Stimulated activated CD8-positive, alpha-beta memory T cell treated with anti-CD3 and anti-CD28 coated beads, Interleukin-7, amount 100 ng/mL, for 48 hours (primary cell): ENCODE results near the gene PNLIPRP1.

Source experiments
- DNase-seq, 2 donors: peaks; one replicate each; pipeline ENCODE4 v3.0.0-alpha.2; 2020; ENCODE audit warnings: low read depth in 1 of 2; ENCODE audit errors: extremely low read depth in 1 of 2

PNLIPRP1 gene

DNA sequence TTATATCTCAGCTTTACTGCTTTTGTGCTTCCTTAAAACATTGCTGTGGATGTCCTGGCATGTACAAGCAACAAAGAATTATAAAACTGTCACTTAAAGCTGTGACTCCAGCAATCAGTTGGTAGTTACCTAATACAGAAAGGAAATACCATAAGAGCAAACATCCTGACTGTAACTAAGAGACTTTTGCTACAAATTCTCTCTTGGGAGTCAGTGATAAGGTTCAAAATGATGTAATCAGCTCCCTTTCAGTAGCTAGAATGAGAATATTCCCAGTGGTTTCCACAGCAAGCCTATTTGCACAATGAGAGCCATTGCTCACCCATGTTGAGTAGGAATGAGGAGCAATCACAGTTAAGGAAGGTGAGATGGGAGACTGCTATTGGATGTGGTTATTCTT, 7.6 kb downstream of the PNLIPRP1 start:
- no peak for DNase-seq

DNA sequence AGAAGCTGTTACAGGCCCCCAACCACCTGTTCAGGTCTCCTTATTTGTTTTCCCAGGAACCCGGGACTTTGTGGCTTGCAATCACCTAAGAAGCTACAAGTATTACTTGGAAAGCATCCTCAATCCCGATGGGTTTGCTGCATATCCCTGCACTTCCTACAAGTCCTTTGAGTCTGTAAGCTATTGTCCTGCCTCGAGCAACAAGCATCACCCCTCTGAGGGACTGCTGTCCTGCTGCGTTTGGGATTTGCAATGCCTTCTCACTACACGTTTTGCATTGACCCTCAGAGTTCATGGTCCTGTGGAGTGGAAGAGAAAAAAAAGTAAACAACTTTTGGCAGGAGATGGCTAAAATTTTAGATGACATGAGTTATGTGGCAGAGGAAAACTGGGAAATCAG, 9.2 kb downstream of the PNLIPRP1 start:
- no peak for DNase-seq

DNA sequence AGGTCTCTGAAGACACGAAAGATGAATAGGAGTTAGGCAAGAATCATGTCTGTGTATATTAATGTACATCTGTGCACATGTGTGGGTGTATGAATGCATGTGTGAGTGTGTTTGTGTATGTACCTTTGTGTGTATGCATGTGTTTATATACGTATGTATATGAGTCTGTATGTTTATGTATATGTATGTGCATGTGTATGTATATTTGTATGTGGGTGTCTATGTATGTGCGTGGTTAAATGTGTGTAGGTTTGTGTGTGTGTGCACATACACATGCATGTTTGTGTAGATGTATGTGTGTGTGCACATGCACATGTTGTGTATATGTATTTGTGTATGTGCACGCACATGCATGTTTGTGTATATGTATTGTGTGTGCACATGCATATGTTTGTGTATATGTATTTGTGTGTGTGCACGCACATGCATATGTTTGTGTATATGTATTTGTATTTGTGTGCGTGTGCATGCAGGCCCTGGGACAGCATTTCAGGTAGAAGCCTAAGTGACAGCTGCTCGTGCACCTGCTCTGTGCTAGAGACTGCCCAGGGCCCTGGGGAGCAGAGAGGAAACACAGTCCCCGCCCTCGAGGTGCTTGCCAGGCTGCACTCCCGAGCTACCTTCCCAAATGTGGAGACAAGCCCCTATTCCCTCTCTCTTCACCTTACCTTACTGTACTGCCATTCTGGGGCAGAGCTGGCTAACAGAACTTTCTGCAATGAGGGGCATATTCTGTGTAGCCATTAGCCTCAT, 12.1 kb downstream of the PNLIPRP1 start:
- no peak for DNase-seq

DNA sequence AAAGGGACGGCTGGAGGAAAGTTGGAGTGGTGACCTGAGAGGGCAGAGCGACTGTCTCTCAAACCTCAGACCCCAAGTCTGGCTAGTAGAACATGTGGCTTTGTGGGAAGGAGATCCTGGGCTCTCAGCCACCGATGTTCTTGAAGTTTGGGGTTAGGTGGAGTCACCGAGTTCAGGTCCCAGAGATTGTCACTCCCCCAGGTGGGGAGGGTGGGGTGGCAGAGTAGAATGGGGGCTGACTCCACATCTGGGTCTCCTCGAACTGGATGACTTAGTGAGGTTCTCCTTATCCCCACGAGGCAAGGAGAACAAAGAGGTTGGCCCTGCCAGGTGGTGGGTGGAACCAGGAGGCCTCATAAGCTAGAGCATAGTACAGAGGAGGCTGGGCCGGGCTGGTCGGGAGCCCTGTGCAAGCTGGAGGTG, 15.3 kb downstream of the PNLIPRP1 start:
- no peak for DNase-seq

DNA sequence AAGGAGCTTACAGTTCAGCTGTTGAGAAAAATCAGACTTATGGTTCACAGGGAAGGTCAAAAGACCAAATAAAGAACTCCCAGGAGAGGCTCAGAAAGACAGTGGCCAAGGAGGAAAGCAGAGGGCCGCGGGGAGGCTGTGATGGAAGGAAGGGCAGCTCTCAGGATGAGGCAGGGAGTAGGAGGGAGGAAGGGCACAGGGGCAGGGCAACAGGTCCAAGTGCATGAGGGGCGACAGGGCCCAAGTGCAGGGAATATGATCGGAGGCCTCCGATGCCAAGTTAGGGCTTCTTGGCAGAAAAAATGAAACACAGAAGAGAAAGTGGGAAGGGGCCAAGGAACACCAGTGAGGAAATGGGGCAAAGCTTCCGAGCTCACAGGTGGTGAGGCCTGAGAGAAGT, 16.6 kb downstream of the PNLIPRP1 start:
- no peak for DNase-seq

DNA sequence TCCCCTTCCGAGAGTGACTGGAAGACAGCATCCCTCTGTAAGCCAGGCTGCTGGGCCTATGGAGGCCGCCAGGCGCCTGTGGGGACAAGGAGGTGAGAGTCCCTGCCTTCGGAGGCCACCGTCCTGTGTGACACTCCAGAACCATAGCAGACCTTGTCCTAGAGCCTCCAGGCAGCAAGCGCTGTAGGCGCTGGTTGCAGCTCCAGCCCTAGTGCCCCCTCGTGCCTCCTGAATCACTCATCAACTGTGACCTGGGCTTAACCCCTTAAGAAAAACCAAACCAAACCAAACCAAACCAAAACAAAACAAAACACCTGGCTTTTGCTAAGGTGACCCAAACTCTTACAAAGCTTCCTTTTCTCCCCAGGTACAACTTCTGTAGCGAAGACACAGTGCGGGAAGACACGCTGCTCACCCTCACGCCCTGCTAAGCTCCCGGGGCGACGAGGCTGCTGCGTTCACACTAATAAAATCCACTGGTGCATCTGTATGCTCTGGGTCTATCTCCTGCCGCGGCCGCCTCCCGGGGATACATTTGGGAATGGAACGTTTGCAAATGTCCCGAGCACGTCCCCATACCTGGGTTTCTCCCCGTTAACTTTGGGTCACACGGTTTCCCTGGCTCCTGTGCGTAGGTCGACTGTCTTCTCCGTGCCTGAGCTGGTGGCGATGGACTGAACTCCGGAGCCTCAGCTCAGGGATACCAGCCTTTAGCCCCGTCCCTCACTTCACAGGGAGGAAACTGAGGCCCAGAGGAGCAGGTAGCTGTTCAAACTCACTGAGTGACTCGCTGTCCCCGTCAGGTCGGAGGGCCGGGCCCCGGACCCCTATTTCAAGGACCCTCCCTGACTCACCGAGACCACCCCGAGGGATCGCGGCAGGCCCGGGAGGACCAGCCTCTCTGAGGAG, 18.2 kb downstream of the PNLIPRP1 start:
- no peak for DNase-seq

DNA sequence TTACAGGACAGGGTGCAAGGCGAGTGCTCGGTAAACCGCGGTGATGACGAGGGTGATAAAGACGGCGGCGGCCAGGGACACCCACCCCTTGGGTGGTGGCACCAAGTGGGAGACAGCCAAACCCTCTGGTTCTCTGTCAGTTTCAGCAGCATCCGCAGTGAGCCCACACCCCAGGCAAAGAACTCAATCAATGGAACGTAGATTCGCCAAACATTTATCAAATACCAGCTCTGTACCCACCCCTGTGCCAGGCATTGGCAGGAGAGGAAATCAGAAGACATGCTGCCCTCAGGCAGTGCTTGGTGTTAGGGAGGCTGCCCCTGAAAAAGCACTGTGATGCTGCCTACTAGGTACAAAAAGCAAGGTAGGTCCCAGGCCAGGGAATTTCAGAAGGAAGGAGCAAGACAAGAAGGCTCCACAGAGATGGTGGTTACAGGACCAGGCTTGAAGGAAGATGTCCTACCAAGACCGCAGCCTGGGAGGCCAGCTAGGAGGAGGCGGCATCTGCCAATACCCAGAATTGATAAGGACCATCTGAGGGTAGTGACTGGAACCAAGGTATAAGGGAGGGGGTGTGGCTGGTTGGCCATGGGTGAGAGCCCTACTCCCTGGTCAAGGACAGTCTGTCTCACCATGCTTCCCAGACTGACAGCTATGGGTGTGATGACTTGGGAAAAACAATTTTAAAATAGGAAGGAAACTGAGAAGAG, 19.8 kb downstream of the PNLIPRP1 start:
- DNase-seq, result no peak

DNA sequence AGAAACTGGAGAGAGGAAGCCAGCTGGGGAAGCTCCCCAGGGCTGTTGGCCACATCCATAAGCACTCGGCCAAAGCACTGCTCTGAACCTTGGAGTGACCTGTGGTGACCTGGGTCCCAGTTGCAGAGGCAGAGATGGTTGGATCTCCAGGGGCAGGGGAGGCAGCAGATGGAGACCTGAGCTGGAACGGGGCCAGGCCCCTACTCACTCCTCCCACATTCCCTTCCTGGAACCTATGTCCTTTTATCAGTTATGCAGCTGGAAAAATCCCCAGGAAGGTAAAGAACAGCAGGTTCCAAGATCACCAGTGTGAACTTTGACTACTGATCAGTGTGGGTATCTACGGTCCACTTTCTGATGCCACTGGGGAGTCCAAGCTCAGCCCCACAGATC, 20.4 kb downstream of the PNLIPRP1 start:
- no peak for DNase-seq

DNA sequence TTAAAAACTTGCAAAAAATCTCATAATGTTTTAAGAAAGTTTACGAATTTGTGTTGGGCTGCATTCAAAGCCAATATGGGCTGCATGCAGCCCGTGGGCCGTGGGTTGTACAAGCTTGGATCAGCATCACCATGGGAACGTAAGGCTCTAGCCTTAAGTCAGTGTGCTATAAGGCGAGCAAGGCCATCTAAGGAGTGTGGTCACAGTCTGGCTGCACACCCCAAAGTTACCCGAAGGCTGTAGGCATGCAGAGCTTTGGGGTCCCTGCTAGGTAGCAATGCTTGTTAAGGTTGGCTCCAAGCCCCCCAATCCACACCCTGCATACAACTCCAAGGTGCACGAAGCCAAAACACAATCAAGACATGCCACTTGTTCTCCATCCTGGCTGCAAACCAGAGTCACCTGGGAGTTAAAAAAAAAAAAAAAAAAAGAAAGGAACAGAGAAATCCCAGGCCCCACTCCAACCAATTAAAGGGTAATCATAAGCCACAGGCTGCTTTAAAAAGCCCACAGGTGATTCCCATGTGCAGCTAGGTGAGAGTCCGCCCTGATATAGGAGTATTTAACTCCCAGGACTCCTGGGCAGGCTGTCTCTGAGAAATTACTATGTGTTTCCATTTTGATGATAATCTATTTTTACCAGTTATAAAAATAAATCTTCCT, 21.5 kb downstream of the PNLIPRP1 start:
- no peak for DNase-seq

DNA sequence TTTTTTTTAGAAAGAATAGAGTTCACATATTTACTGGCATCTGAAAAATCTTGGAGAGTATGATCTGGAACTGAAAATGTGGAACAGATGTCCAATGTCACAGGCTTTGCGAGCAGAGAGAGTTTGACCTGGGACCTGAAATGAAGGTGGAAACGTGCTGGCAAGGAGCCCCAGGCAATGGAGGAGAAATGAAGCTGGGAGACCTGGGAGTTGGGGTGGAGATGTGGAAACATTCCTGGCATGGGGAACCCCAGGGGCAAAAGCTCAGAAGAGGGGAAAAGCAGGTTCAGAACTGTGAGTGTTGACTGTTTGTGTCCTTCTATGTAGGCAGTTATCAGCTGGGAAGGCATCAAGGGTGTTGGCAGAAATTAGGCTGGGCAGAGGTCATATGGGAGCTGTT, 22.7 kb downstream of the PNLIPRP1 start:
- DNase-seq, result no peak

DNA sequence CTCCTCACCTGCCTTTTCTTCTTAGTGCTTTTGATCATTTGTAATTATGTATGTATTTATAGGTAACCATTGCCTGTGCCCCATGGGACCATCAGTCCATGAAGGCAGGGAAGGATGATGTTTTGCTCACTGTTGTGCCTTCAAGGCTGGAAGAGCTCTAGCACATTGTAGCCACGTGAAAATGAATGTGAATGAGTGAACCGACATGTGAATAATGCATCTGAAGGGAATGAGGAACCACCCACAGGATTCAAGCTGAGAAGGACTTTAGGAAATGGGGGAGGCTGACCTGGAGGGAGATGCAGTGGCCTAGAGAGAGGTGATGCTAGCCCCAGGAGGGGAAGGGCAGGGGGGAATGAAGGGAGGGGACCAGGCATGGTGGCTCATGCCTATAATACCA, 24.0 kb downstream of the PNLIPRP1 start:
- DNase-seq, result no peak

DNA sequence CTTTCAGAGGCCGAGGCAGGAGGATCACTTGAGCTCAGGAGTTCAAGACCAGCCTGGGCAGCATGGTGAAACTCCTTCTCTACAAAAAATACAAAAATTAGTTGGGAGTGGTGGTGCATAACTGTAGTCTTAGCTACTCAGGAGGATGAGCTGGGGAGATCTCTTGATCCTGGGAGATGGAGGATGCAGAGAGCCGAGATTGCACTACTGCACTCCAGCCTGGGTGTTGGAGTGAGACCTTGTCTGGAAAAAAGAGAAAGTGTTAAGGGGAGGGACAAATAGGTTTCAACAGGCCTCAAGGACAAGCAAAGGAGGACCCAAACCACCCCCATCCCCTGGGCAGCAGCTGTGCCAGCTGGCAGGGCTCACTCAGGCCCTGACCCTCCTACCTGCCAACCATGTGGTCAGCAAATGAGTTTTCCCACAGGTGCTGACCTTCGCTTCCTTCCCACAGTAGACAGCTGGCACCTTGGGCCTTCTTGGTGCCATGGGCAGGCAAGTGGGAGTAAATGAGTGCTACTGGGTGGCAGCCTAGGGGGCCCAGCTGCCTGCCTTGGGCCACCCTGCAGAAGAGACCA, 24.5 kb downstream of the PNLIPRP1 start:
- no peak for DNase-seq

DNA sequence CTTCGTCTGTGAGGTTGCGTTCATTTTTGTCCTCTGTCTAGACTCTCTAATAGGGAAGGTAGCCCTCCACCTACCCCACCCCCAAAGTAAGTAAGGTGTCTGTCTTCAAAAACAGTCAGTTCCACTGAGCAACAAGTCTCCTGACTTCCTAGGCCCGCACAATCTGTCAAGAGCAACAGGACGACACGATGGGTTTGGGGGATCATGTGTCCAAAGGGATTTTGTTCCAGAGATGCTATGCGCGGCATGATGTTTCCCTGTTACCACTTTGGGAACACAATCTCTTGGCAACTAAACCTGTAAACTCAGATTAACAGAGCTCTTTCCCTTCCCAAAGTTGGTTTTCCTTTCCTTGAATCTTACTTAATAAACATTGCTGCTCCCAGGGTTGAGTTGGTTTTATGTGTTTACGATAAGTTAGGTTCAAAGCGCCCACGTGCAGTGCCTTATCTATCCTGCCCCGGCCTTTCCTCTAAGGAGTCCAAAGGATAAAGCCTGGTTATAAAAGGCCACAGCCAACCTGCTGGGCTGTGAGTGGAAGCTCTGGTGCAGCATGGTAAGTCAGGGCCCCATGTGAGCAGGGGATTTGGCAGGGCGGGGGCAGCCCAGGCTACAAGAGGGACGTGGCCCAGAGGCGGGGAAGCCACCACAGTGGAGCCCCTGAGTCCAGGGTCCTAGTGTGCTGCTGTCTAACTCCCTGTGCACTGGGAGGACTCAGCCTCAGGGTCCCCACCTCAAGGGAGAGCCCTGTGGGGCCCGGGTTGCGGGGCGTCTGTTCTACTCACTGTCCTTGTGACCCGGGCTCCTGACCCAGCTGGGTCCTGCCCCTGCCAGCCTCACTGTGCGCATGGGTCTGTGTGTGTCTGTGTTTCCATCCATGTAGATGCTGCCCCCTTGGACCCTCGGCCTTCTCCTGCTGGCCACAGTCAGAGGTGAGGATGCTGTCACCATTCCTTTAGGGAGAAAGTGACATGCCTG, 30.0 kb downstream of the PNLIPRP1 start, which contains the start of gene PNLIPRP2:
Gene PNLIPRP2, plus strand, starts transcription at position 531 of the 978 bp plus-strand sequence.
- DNase-seq, result no peak

DNA sequence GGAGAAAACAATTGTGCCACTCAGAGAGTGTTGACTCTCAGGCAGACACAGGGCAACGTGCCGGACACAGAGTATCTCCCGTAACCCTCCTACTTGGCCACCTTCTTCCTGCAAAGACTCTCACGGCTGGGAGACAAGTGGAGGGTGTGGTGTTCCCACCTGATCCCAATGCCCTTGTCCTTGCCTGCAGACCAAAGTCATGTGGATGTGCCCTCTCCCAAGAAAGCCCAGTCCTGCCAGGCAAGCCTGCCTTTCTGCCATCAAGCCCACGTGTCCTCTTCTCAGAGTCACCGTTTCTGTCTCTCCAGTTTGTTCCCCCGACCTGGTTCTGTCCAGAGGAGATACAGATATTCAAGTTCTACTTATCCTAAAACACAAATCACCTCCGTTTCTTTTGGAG, 30.7 kb downstream of the PNLIPRP1 start:
- no peak for DNase-seq

DNA sequence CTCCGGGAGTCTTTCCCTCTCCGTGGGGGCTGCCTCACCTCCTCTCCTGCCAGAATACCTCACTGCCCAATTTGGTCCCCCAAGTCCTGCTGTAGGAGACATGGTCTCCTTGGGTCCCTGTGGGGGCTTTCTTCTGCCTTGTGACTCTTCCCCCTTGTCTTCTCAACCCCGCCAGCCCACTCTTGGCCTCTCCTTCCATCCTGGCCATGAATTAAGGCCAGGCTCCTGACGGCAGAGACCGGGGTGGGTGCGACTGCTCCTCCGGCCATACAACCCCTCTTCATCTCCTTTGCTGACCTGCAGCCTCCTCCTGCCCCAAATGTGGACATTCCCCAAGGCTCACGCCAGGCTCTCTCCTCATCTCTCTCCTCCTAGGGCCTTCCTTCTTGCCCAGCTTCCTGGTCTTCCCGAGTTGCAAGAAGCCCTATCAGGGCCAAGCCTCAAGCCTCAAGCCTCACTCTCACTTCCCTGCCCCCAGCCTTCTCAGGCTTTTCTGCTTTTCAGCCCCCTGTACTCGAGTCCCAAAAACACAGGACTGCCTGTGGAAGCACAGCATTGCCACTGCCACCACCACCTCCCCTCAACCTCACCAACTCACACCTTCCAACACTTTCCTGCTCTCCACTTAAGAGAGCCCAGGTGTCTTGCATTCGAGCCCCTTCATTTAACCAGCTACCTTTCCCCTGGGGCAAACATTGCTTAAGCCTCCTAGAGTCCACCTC, 31.3 kb downstream of the PNLIPRP1 start:
- no peak for DNase-seq

DNA sequence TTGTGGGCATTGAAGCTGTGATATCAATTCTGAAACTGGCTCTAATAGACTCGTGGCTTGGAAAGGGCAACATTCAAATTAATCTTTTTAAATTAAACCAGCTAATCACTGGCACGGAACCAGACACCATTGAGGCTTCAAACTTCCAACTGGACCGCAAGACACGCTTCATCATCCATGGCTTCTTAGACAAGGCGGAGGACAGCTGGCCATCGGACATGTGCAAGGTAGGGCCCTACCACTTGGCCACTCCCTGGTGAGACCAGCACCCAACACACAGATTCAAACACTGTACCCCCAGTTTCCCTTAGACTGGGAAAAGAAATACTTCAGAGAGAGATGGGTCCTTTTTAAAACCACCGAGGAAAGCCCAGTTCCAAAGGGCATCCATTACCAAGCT, 35.1 kb downstream of the PNLIPRP1 start:
- no peak for DNase-seq

DNA sequence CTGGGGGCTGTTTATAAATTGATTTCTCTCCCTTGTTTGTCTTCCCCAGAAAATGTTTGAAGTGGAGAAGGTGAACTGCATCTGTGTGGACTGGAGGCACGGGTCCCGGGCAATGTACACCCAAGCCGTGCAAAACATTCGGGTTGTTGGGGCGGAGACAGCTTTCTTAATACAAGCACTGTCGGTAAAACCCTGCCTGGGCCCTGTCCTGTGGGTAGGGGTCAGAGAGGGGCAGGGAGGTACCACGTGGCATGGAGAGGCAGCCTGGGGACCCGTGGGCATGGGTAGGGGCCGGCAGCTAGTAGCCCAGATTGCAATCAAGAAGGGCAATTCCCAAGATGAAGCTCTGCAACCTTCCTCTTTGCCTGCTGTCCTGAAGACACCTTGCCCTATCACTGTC, 36.1 kb downstream of the PNLIPRP1 start:
- DNase-seq, result no peak

DNA sequence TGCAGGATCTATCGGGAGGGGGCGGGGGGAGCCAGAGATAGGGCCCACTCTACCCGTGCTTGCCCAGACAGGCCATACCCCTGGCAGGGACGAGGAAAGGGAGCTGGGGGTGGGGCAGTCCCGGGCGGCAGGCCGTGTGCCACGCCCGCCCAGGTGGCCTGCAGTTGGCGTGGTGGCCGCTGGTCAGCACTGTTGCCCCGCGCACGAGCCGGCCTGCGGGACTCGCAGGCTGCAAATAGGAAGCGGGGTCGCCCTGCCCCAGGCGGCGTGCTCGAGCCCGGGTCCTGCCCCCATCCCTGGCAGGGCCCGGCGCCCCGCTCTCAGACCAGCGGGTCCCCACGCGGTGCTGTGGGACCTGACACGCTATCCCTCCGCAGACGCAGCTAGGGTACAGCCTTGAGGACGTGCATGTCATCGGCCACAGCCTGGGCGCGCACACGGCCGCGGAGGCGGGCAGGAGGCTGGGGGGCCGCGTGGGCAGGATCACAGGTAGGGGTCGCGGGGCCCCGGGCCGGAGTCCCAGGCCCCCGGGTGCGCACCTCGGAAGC, 36.7 kb downstream of the PNLIPRP1 start:
- DNase-seq, result no peak
